ENCODE results near the gene CALML5. TPM values are rescaled to one million over a fixed set of nuclear protein-coding genes. Genes with fewer than 3 reads are reported as not detected.

Gene CALML5
- polyA plus RNA-seq, 1 of the 3 experiments (the other 2 are of a cell fraction), result not detected

GRCh38 chr10:5510281-5511072 lies 11.1 kb upstream of the CALML5 start:
- CTCF ChIA-PET, result interaction anchor here (0.6 to 1.4 kb wide), 3 partner anchors 14 to 113 kb away, joined by 3 to 4 read pairs (median 3); partner anchors contain the start of gene CALML3
- no peaks in the 10 kb centered on the region for H3K79me2 ChIP-seq (ENCODE audit: insufficient read depth)
- H3K4me1 ChIP-seq (ENCODE audit: control insufficient read depth in 1 of 2, insufficient read depth in 2 of 2, low read depth in 1 of 2, low read length in 1 of 2), result no peaks in the 10 kb centered on the region; a peak in 1 of 4 replicates
- POLR2A ChIA-PET, result no interaction called here
- H3K27ac ChIP-seq (ENCODE audit: low read depth in 2 of 2, low read length in 1 of 2), result no peak overlapping the region
- H2AFZ ChIP-seq (ENCODE audit: low read depth), result no peak overlapping the region
- no peaks in the 10 kb centered on the region for H3K9me3 ChIP-seq
- no peak overlapping the region for H3K4me3 ChIP-seq (ENCODE audit: low read depth in 2 of 2, low read length in 1 of 2)
- no peaks in the 10 kb centered on the region for H3K36me3 ChIP-seq (replicated peaks in 1 of 2; ENCODE audit: control insufficient read depth in 1 of 2, insufficient read depth in 2 of 2, low read length in 1 of 2)
- no peak overlapping the region for H3K4me2 ChIP-seq
- H3K9ac ChIP-seq, result no peak overlapping the region
- no peaks in the 10 kb centered on the region for H3F3A ChIP-seq (replicated peaks; ENCODE audit: insufficient read depth)
- TF ChIP-seq RAD21 (IDR thresholded peaks at IDR 0.05; ENCODE audit: low read length) (no peak), FOSL2 (IDR thresholded peaks at IDR 0.05; ENCODE audit: borderline replicate concordance, low read depth) (no peak)
- no peaks in the 10 kb centered on the region for H4K20me1 ChIP-seq (ENCODE audit: insufficient read depth)
- H3K27me3 ChIP-seq (ENCODE audit: insufficient read depth), result no peaks in the 10 kb centered on the region
- H3K9me2 ChIP-seq, result no peaks in the 10 kb centered on the region
- DNase-seq, result no peak
- WGBS (ENCODE audit: low lambda C conversion rate), result 82% methylated on average over 16 of the region's 16 CpGs

GRCh38 chr10:5509691-5510090 lies 10.3 kb upstream of the CALML5 start:
- H3K9ac ChIP-seq, result no peak overlapping the region
- POLR2A ChIA-PET, result no interaction called here
- no peaks in the 10 kb centered on the region for H4K20me1 ChIP-seq (ENCODE audit: insufficient read depth)
- no peak overlapping the region for H3K27ac ChIP-seq (ENCODE audit: low read depth in 2 of 2, low read length in 1 of 2)
- no peaks in the 10 kb centered on the region; a peak in 1 of 4 replicates for H3K4me1 ChIP-seq (ENCODE audit: control insufficient read depth in 1 of 2, insufficient read depth in 2 of 2, low read depth in 1 of 2, low read length in 1 of 2)
- H3K9me2 ChIP-seq, result no peaks in the 10 kb centered on the region
- no peaks in the 10 kb centered on the region for H3K36me3 ChIP-seq (replicated peaks in 1 of 2; ENCODE audit: control insufficient read depth in 1 of 2, insufficient read depth in 2 of 2, low read length in 1 of 2)
- WGBS (ENCODE audit: low lambda C conversion rate), result 92% methylated on average over 10 of the region's 11 CpGs
- H3K27me3 ChIP-seq (ENCODE audit: insufficient read depth), result no peaks in the 10 kb centered on the region
- H3F3A ChIP-seq (replicated peaks; ENCODE audit: insufficient read depth), result no peaks in the 10 kb centered on the region
- H3K79me2 ChIP-seq (ENCODE audit: insufficient read depth), result no peaks in the 10 kb centered on the region
- TF ChIP-seq IRF3 (IDR thresholded peaks at IDR 0.05; ENCODE audit: low read depth, low read length) (no peak), EP300 (IDR thresholded peaks at IDR 0.05; ENCODE audit: borderline replicate concordance in 1 of 2, low read depth in 1 of 2, low read length in 1 of 2) (no peak), YY1 (IDR thresholded peaks at IDR 0.05; ENCODE audit: low read depth) (no peak), ELF1 (IDR thresholded peaks at IDR 0.05) (no peak), CHD2 (IDR thresholded peaks at IDR 0.05; ENCODE audit: low read length, partially characterized antibody) (no peak), FOSL2 (IDR thresholded peaks at IDR 0.05; ENCODE audit: borderline replicate concordance, low read depth) (no peak), RAD21 (IDR thresholded peaks at IDR 0.05; ENCODE audit: low read length) (no peak), MEF2A (IDR thresholded peaks at IDR 0.05; ENCODE audit: borderline replicate concordance, low read depth) (no peak), PBX3 (IDR thresholded peaks at IDR 0.05) (no peak), NFIC (IDR thresholded peaks at IDR 0.05; ENCODE audit: borderline replicate concordance) (no peak), POLR2AphosphoS5 (IDR thresholded peaks at IDR 0.05; ENCODE audit: low read depth, low read length) (no peak), TAF1 (IDR thresholded peaks at IDR 0.05; ENCODE audit: borderline replicate concordance, low read depth, low read length) (no peak), RCOR1 (IDR thresholded peaks at IDR 0.05; ENCODE audit: low read length) (no peak), RFX5 (IDR thresholded peaks at IDR 0.05; ENCODE audit: low read length) (no peak), FOXJ3 (CRISPR knock-in tag; IDR thresholded peaks at IDR 0.05) (no peak), MAX (IDR thresholded peaks at IDR 0.05; ENCODE audit: low read depth) (no peak), SMC3 (IDR thresholded peaks at IDR 0.05; ENCODE audit: low read depth, low read length) (no peak), USF2 (IDR thresholded peaks at IDR 0.05; ENCODE audit: borderline replicate concordance, low read depth, low read length) (no peak), TCF12 (IDR thresholded peaks at IDR 0.05) (no peak)
- CTCF ChIA-PET, result interaction anchor here (0.6 kb wide), 1 partner anchor 110 kb away, joined by 3 read pairs; no protein-coding TSS in a partner anchor
- H3K4me3 ChIP-seq (ENCODE audit: low read depth in 2 of 2, low read length in 1 of 2), result no peak overlapping the region
- DNase-seq, result no peak
- no peaks in the 10 kb centered on the region for H3K9me3 ChIP-seq
- no peak overlapping the region for H2AFZ ChIP-seq (ENCODE audit: low read depth)
- H3K4me2 ChIP-seq, result no peak overlapping the region

Measured in SK-N-SH (cell line).